ENCODE measurements around the gene SLC25A45. TPM values are rescaled to one million over a fixed set of nuclear protein-coding genes. Genes with fewer than 3 reads are reported as not detected.
"Not testable (repeated sequence)": the region's sequence is repeated elsewhere in the genome, so short reads cannot be mapped to it uniquely, and the experiment has no call there.

The SLC25A45 gene
- total RNA-seq, 2 donors from 2014 or later: 6.1 to 9.6 TPM

DNA sequence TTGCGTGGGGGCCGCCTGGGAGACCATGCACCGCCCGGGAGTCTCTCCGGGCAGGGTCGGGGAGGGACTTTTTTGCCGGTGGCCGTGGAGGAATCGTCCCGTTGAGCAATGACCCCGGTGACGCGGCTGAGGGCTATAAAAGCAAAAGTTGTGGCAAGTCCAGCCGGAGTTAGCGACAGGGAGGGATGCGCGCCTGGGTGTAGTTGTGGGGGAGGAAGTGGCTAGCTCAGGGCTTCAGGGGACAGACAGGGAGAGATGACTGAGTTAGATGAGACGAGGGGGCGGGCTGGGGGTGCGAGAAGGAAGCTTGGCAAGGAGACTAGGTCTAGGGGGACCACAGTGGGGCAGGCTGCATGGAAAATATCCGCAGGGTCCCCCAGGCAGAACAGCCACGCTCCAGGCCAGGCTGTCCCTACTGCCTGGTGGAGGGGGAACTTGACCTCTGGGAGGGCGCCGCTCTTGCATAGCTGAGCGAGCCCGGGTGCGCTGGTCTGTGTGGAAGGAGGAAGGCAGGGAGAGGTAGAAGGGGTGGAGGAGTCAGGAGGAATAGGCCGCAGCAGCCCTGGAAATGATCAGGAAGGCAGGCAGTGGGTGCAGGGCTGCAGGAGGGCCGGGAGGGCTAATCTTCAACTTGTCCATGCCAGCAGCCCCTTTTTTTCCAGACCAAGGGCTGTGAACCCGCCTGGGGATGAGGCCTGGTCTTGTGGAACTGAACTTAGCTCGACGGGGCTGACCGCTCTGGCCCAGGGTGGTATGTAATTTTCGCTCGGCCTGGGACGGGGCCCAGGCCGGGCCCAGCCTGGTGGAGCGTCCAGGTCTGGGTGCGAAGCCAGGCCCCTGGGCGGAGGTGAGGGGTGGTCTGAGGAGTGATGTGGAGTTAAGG is 40.4 kb upstream of the SLC25A45 start, which contains the start of gene NEAT1:
NEAT1 (plus strand) TSS at position 166 of the 883 bp plus-strand sequence.
- DNase-seq (ENCODE audit: low spot score): peak; percentile 99
- intact Hi-C loops (cut with DNase I): loop anchor here in 1 of 2 donors (2.0 kb wide), 1 partner anchor 76 kb away; the partner anchor contains the start of gene MALAT1

DNA sequence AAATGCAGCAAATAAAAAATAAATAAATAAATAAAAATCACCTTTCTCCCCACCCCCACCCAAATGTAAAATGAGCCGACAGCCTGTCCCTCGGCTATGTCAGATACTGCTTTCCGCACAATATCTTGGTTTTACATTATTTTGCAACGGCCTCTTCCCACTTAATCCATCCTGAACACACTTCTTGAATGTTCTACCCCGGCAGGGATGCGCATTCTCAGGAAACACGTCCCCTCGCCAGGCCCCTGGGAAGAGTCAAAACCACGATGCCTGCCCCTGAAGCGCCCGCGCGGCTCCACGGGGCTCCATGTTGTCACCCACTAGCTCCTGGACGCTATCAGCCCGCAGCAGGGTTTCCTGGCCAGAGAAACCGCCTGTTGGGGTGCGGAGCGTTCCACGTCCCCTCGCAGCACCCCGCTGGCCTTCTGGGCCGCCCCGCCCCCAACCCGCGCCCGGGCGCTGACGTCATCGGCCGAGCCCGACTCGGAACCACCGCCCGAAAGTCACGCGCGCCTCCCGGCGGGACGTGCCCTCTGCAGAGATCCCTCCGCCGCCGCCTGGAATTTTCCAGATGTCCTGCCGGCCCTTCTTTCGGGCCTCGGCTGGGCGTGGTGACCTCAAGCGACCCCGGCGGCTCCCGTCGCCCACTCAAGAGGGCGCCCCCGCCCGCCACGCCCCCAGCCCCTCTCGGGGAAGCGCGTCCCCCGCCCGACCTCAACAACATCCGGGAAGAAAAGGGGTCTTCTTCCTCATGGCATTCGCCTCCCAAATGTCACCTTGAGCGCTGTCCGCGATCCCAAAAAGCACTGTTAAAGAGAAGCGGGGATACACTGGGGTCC is 39.6 kb upstream of the SLC25A45 start:
- DNase-seq (ENCODE audit: low spot score): peak; percentile 100

GRCh38 chr11:65420979-65421793 is 38.7 kb upstream of the SLC25A45 start:
- DNase-seq (ENCODE audit: low spot score): peak; percentile 97
- intact Hi-C loops (cut with DNase I): no loop called here

More for the DNA sequence above, 39.6 kb upstream of the SLC25A45 start:
- intact Hi-C loops (cut with DNase I): loop anchor here in 1 of 2 donors (2.0 kb wide), 1 partner anchor 77 kb away; the partner anchor contains the start of gene MALAT1

DNA sequence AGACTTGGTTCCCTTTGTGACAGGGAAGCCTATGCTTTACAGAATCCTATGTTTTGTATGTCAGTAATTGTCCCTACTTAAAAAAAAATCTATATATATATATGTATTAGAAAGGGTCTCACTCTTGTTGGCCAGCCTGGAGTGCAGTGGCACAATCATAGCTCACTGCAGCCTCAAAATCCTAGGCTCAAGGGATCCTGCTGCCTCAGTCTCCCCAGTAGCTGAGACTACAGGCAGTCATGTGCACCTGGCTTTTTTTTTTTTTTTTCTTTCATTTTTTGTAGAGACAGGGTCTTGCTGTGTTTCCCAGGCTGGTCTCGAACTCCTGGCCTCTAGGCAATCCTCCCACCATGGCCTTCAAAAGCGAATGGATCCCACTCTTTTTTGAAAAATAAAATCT is 38.1 kb upstream of the SLC25A45 start:
- intact Hi-C loops (cut with DNase I): no loop called here
- no peak for DNase-seq (ENCODE audit: low spot score)

DNA sequence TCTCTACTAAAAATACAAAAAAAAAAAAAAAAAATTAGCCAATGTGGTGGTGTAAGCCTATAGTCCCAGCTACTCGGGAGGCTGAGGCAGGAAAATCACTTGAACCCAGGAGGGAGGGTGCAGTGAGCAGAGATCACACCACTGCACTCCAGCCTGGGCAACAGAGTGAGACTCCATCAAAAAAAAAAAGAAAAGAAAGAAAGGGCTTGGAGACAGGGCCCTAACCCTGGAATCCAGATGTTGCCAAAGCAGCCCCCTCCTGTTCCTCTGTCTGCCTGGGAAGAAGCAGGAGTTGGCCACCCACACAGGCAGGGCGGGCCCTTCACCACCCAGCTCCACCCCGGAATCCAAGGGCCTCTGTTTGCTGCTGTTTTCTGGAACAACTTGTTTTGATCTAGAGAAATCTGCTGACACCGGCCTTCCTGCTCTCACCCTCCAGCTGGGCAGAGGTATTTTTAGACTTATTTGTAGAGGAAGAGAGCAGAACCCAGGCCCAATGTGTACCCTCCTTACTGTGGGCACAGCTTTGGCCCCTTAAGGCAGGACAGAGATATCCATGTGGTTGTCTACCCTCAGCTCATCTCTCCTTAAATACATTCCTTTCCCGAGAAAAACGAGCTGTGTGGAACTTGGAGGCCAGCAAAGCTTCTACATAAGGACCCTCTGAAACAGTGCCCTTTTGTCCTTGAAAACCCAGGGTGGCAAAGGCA is 37.5 kb upstream of the SLC25A45 start:
- peak; percentile 96 for DNase-seq (ENCODE audit: low spot score)
- intact Hi-C loops (cut with DNase I): loop anchor here in 1 of 2 donors (2.0 kb wide), 1 partner anchor 77 kb away; no protein-coding TSS in a partner anchor

DNA sequence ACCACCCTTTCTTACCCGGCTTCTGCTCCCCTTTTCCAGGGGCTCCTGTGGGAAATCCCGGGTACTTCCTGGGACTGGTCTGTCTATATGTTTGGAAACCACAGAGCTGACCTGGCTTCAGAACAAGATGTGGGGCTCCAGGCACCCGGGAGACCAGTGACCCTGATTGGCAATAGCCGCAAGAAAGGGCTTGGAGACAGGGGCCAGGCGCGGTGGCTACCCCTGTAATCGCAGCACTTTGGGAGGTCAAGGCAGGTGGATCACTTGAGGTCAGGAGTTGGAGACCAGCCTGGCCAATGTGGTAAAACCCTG is 37.0 kb upstream of the SLC25A45 start:
- DNase-seq (ENCODE audit: low spot score): peak; percentile 81
- intact Hi-C loops (cut with DNase I): loop anchor here in 1 of 2 donors (2.0 kb wide), 1 partner anchor 77 kb away; no protein-coding TSS in a partner anchor

- intact Hi-C loops (cut with DNase I): loop anchor here in 1 of 2 donors (2.0 kb wide), 1 partner anchor 78 kb away; no protein-coding TSS in a partner anchor
- peak; percentile 99 for DNase-seq (ENCODE audit: low spot score)
Measured at GRCh38 chr11:65418681-65419459, 36.4 kb upstream of the SLC25A45 start.

DNA sequence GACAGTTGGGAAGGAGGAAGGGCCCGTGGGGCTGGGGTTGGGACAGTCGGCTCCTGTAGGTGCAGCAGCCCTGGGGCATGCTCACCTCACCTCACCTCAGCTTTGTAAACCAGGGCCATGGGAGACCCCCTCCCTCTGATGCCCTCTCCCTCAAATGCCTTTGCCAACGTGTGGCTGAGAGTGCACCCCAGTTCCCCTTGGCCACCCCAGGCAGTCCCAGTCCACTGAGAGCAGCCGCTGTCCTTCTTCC is 35.9 kb upstream of the SLC25A45 start:
- no peak for DNase-seq (ENCODE audit: low spot score)
- intact Hi-C loops (cut with DNase I): loop anchor here in 1 of 2 donors (2.0 kb wide), 1 partner anchor 78 kb away; no protein-coding TSS in a partner anchor

DNA sequence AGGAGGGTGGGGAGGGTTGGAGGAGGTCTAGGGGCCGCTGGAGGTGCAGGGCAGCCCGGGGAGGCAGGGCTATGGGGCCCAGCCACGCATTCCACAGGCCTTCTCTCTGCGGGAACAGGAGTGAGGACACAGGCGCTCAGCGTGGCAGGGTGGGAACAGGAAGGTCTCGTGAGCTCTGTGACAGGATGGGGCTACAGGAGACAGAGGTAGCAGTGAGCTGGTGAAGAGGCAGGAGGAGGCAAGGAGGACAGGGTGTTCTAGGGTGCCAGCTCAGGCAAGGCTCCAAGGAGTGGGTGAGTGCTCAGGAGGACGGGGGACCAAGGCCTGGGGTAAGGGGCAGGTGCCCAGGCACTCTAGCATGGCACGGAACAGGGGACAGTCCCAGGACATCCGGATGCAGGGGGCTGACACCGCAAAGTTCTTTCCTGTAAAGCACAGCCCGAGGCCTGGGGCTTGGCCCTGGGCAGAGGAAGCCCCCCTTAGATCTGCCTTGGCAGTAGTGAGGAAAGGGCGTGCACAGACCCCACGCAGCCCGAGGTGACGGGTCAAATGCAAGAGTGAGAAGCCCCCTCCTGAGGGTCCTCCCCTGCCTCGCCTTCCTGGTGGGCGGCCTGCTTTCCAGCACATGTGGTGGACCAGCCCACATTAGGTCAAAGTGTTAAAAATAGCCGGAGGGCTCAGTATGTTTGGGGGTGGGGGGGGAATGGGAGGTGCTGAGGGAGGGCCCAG is 35.4 kb upstream of the SLC25A45 start:
- DNase-seq (ENCODE audit: low spot score): peak; percentile 85

GRCh38 chr11:65416841-65417701 is 34.6 kb upstream of the SLC25A45 start:
- DNase-seq (ENCODE audit: low spot score): peak; percentile 87
- intact Hi-C loops (cut with DNase I): loop anchor here (2.0 kb wide), 2 partner anchors 92 to 94 kb away; no protein-coding TSS in a partner anchor

More for the DNA sequence above, 35.4 kb upstream of the SLC25A45 start:
- intact Hi-C loops (cut with DNase I): loop anchor here (2.0 kb wide), 3 partner anchors 79 to 93 kb away; no protein-coding TSS in a partner anchor

- intact Hi-C loops (cut with DNase I): loop anchor here (2.0 kb wide), 2 partner anchors 92 to 94 kb away; no protein-coding TSS in a partner anchor
- peak; percentile 98 for DNase-seq (ENCODE audit: low spot score)
Measured at GRCh38 chr11:65416341-65416824, 33.9 kb upstream of the SLC25A45 start.

GRCh38 chr11:65415499-65416340 is 33.3 kb upstream of the SLC25A45 start:
- DNase-seq (ENCODE audit: low spot score): peak; percentile 72
- intact Hi-C loops (cut with DNase I): loop anchor here (2.0 kb wide), 2 partner anchors 93 to 95 kb away; no protein-coding TSS in a partner anchor

DNA sequence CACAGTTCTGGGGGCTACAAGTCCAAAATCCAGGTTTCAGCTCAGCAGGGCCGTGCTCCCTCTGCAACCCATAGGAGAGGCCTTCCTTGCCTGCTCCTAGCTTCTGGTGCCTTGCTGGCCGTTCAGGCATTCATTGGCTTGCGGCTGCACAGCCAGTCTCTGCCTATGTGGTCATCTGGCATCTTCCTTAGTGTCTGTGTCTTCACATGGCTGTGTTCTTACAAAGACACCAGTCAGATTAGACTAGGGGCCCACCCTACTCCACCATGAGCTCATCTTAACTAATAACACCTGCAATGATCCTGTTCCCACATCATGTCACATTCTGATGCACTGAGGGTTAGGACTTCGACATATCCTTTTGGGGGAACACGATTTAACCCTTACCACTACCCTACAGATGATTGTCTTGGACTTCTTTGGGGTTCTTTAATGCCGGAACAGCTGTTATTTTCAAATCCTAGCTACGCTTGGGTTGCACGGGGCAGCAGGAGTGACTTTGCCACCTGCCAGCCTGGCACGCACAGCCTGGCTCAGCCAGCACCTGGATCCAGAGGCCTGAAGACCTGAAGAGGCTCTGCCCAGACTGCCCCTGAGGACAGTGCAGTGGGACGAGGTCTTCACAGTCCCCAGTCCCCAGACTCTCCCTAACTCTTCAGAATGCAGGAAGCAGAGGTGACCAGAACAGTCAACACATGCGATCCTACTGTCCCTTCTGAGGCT is 32.5 kb upstream of the SLC25A45 start:
- intact Hi-C loops (cut with DNase I): no loop called here
- no peak for DNase-seq (ENCODE audit: low spot score)

DNA sequence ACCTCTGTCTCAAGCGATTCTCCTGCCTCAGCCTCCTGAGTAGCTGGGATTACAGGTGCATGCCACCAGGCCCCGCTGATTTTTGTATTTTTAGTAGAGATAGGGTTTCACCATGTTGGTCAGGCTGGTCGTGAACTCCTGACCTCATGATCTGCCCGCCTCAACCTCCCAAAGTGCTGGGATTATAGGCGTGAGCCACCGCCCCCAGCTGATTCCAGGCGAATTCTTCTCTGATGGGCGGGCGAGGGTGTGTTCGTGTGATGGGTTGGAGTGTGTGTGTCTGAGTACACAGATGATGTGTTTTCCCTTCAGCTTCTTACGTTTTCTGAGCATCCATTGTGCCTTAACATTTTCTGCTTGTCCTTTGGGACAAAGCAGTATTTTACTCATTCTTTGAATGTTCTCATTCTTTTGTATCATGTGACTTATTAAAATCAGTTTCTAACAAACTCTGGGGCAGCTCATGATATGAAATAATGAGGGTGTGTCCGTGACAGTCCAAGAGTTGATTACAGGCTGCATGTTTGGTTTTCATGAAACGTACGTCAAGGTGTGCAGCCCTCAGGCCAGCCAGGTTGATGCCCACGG is 30.7 kb upstream of the SLC25A45 start:
- intact Hi-C loops (cut with DNase I): not testable (repeated sequence)
- DNase-seq (ENCODE audit: low spot score): peak; percentile 73

Data from posterior vena cava (tissue), 2 donors.